IPS-20b (cell line): ENCODE data around the gene LRTM1.

Source experiments
- H3K27ac ChIP-seq: one replicate; pipeline ENCODE4 v1.5.1; 2013; ENCODE audit warnings: low read length
- H3K27me3 ChIP-seq: 2 replicates; pipeline ENCODE4 v1.6.1; 2013; ENCODE audit warnings: mild to moderate bottlenecking, low read length, inconsistent platforms; ENCODE audit not compliant: insufficient read depth
- H3K36me3 ChIP-seq: 2 replicates; pipeline ENCODE4 v1.6.1; 2013; ENCODE audit warnings: low read depth, mild to moderate bottlenecking, inconsistent platforms, low read length, moderate library complexity; ENCODE audit not compliant: insufficient read depth
- H3K4me1 ChIP-seq: 2 replicates; pipeline ENCODE4 v1.6.1; 2013; ENCODE audit warnings: mild to moderate bottlenecking, control low read depth, inconsistent platforms, low read length, moderate library complexity; ENCODE audit not compliant: insufficient read depth
- H3K4me3 ChIP-seq: 2 replicates; pipeline ENCODE4 v1.5.1; 2013; ENCODE audit warnings: mild to moderate bottlenecking, low read length, inconsistent platforms
- H3K9ac ChIP-seq: 2 replicates; pipeline ENCODE4 v1.6.1; 2013; ENCODE audit warnings: low read depth, mild to moderate bottlenecking, inconsistent platforms, low read length, moderate library complexity
- H3K9me3 ChIP-seq: 2 replicates; pipeline ENCODE4 v1.6.1; 2013; ENCODE audit warnings: mild to moderate bottlenecking, low read depth, low read length, inconsistent platforms; ENCODE audit not compliant: insufficient read depth

LRTM1 gene

GRCh38 chr3:54960082-54960481 lies 32.2 kb upstream of the LRTM1 start:
- Histone ChIP-seq H3K9ac (no peak overlapping the region), H3K4me1 (peaks cover 4% of the 10 kb centered on the region; the same call in 1 of the 2 replicates), H3K9me3 (no peaks in the 10 kb centered on the region), H3K27ac (no peak overlapping the region), H3K36me3 (no peaks in the 10 kb centered on the region), H3K27me3 (no peaks in the 10 kb centered on the region), H3K4me3 (no peak overlapping the region)

- no peak overlapping the region for H3K27ac ChIP-seq
- peaks cover 18% of the 10 kb centered on the region for H3K4me1 ChIP-seq
- H3K36me3 ChIP-seq = no peaks in the 10 kb centered on the region
- H3K9me3 ChIP-seq = no peaks in the 10 kb centered on the region
- no peak overlapping the region for H3K4me3 ChIP-seq
- no peaks in the 10 kb centered on the region for H3K27me3 ChIP-seq
- H3K9ac ChIP-seq = no peak overlapping the region
These were observed 29.9 kb upstream of the LRTM1 start for GRCh38 chr3:54957711-54958110.

- H3K27ac ChIP-seq = no peak overlapping the region
- H3K4me3 ChIP-seq = no peak overlapping the region
- H3K9me3 ChIP-seq = no peaks in the 10 kb centered on the region
- H3K36me3 ChIP-seq = no peaks in the 10 kb centered on the region
- no peak overlapping the region for H3K9ac ChIP-seq
- no peaks in the 10 kb centered on the region for H3K27me3 ChIP-seq
- peaks cover 18% of the 10 kb centered on the region for H3K4me1 ChIP-seq
These were observed 28.1 kb upstream of the LRTM1 start for GRCh38 chr3:54955941-54956340.

- Histone ChIP-seq H3K27ac (no peak overlapping the region), H3K9me3 (no peaks in the 10 kb centered on the region), H3K36me3 (no peaks in the 10 kb centered on the region), H3K27me3 (no peaks in the 10 kb centered on the region), H3K9ac (no peak overlapping the region), H3K4me3 (peak overlapping the region; percentile 16; the same call in 1 of the 2 replicates), H3K4me1 (peaks cover 18% of the 10 kb centered on the region)
These were observed 27.6 kb upstream of the LRTM1 start for GRCh38 chr3:54955496-54955895.

- Histone ChIP-seq H3K27me3 (no peaks in the 10 kb centered on the region), H3K27ac (peak overlapping the region; percentile 13), H3K4me3 (0 out of 2 replicates have a peak overlapping the region, but pooled peaks have one; percentile 9), H3K9ac (peak overlapping the region; percentile 50; the same call in 1 of the 2 replicates), H3K9me3 (no peaks in the 10 kb centered on the region), H3K4me1 (peaks cover 14% of the 10 kb centered on the region), H3K36me3 (no peaks in the 10 kb centered on the region)
These were observed 26.7 kb upstream of the LRTM1 start for GRCh38 chr3:54954521-54954920.

GRCh38 chr3:54954022-54954421 lies 26.2 kb upstream of the LRTM1 start:
- Histone ChIP-seq H3K27ac (peak overlapping the region; percentile 13), H3K36me3 (no peaks in the 10 kb centered on the region), H3K9me3 (no peaks in the 10 kb centered on the region), H3K27me3 (no peaks in the 10 kb centered on the region), H3K4me1 (peaks cover 14% of the 10 kb centered on the region), H3K4me3 (0 out of 2 replicates have a peak overlapping the region, but pooled peaks have one; percentile 9), H3K9ac (peak overlapping the region; percentile 50; the same call in 1 of the 2 replicates)

GRCh38 chr3:54951405-54951804 lies 23.5 kb upstream of the LRTM1 start:
- Histone ChIP-seq H3K9me3 (no peaks in the 10 kb centered on the region), H3K4me3 (no peak overlapping the region), H3K27ac (no peak overlapping the region), H3K9ac (no peak overlapping the region), H3K36me3 (no peaks in the 10 kb centered on the region), H3K27me3 (no peaks in the 10 kb centered on the region), H3K4me1 (peaks cover 14% of the 10 kb centered on the region)

GRCh38 chr3:54950391-54951003 lies 22.6 kb upstream of the LRTM1 start:
- H3K4me3 ChIP-seq = no peak overlapping the region
- H3K9me3 ChIP-seq = no peaks in the 10 kb centered on the region
- no peaks in the 10 kb centered on the region for H3K36me3 ChIP-seq
- H3K27me3 ChIP-seq = no peaks in the 10 kb centered on the region
- H3K4me1 ChIP-seq = peaks cover 14% of the 10 kb centered on the region
- H3K9ac ChIP-seq = no peak overlapping the region
- no peak overlapping the region for H3K27ac ChIP-seq

- Histone ChIP-seq H3K4me1 (peaks cover 13% of the 10 kb centered on the region), H3K27ac (no peak overlapping the region), H3K9ac (no peak overlapping the region), H3K4me3 (no peak overlapping the region), H3K9me3 (no peaks in the 10 kb centered on the region), H3K36me3 (no peaks in the 10 kb centered on the region), H3K27me3 (no peaks in the 10 kb centered on the region)
These were observed 21.7 kb upstream of the LRTM1 start for GRCh38 chr3:54949491-54950044.

GRCh38 chr3:54941690-54942362 lies 14.0 kb upstream of the LRTM1 start:
- no peaks in the 10 kb centered on the region for H3K27me3 ChIP-seq
- no peaks in the 10 kb centered on the region for H3K9me3 ChIP-seq
- H3K4me3 ChIP-seq = no peak overlapping the region
- H3K27ac ChIP-seq = no peak overlapping the region
- H3K36me3 ChIP-seq = no peaks in the 10 kb centered on the region
- H3K9ac ChIP-seq = no peak overlapping the region
- no peaks in the 10 kb centered on the region for H3K4me1 ChIP-seq

GRCh38 chr3:54940971-54941370 lies 13.1 kb upstream of the LRTM1 start:
- no peaks in the 10 kb centered on the region for H3K36me3 ChIP-seq
- no peaks in the 10 kb centered on the region for H3K9me3 ChIP-seq
- no peak overlapping the region for H3K4me3 ChIP-seq
- no peak overlapping the region for H3K9ac ChIP-seq
- peaks cover 8% of the 10 kb centered on the region; the same call in 1 of the 2 replicates for H3K4me1 ChIP-seq
- H3K27ac ChIP-seq = no peak overlapping the region
- H3K27me3 ChIP-seq = no peaks in the 10 kb centered on the region
